Loucy (cell line): Measurements from ENCODE around the gene YIF1A.
A peak's percentile ranks its signal among the peaks of the same experiment; 100 is the strongest.
"Not testable (repeated sequence)": the region's sequence is repeated elsewhere in the genome, so short reads cannot be mapped to it uniquely, and the experiment has no call there.

Source experiments
- H2AFZ ChIP-seq: fragments of 200-600 bp; sonication (generic); 2 replicates; pipeline ENCODE4 v1.6.0; 2016; ENCODE audit warnings: antibody characterized with exemption, mild to moderate bottlenecking, low read length, moderate library complexity
- H3F3A ChIP-seq: fragments of 200-600 bp; 2 replicates; pipeline ENCODE4 v1.6.0; 2016; ENCODE audit warnings: antibody characterized with exemption, low read depth, mild to moderate bottlenecking
- H3K27me3 ChIP-seq: fragments of 200-600 bp; sonication (generic); 2 replicates; pipeline ENCODE4 v1.6.1; 2014; ENCODE audit warnings: low read length, mild to moderate bottlenecking; ENCODE audit not compliant: insufficient read depth, poor library complexity, severe bottlenecking
- H3K36me3 ChIP-seq: fragments of 200-600 bp; sonication (generic); 2 replicates; pipeline ENCODE4 v1.6.1; 2016; ENCODE audit warnings: low read length; ENCODE audit not compliant: insufficient read depth
- H3K4me1 ChIP-seq: fragments of 200-600 bp; sonication (generic); 2 replicates; pipeline ENCODE4 v1.5.1; 2014; ENCODE audit warnings: low read length, mild to moderate bottlenecking; ENCODE audit not compliant: insufficient read depth, poor library complexity, severe bottlenecking
- H3K4me2 ChIP-seq: fragments of 200-600 bp; sonication (generic); 2 replicates; pipeline ENCODE4 v1.6.0; 2014; ENCODE audit warnings: antibody characterized with exemption, low read length, low read depth, mild to moderate bottlenecking; ENCODE audit not compliant: poor library complexity, severe bottlenecking
- H3K4me3 ChIP-seq: fragments of 200-600 bp; sonication (generic); 2 replicates; pipeline ENCODE4 v1.5.1; 2014; ENCODE audit warnings: low read length, mild to moderate bottlenecking, mixed read lengths; ENCODE audit not compliant: poor library complexity, severe bottlenecking
- H3K79me2 ChIP-seq: fragments of 200-600 bp; sonication (generic); 2 replicates; pipeline ENCODE4 v1.6.1; 2014; ENCODE audit warnings: low read length; ENCODE audit not compliant: insufficient read depth
- H3K9ac ChIP-seq: fragments of 200-600 bp; sonication (generic); 2 replicates; pipeline ENCODE4 v1.6.0; 2014; ENCODE audit warnings: mild to moderate bottlenecking, low read depth, low read length, moderate library complexity; ENCODE audit not compliant: poor library complexity, severe bottlenecking
- H3K9me2 ChIP-seq: fragments of 200-600 bp; sonication (generic); replicated peaks from 2 replicates; pipeline ENCODE4 v1.6.1; 2016; ENCODE audit warnings: low read depth, low read length, mixed read lengths
- H3K9me3 ChIP-seq: fragments of 200-600 bp; sonication (generic); 2 replicates; pipeline ENCODE4 v1.6.1; 2014; ENCODE audit warnings: mild to moderate bottlenecking, antibody characterized with exemption, low read length, low read depth; ENCODE audit not compliant: insufficient read depth
- H4K20me1 ChIP-seq: fragments of 200-600 bp; sonication (generic); 2 replicates; pipeline ENCODE4 v1.6.0; 2014; ENCODE audit warnings: antibody characterized with exemption, low read length, mild to moderate bottlenecking; ENCODE audit not compliant: insufficient read depth, poor library complexity, severe bottlenecking
- CTCF ChIP-seq: fragments of 200-600 bp; sonication (generic); conservative IDR thresholded peaks from 2 replicates; pipeline ENCODE4 v1.5.1; 2014; ENCODE audit warnings: mild to moderate bottlenecking, antibody characterized with exemption, low read length
- EZH2phosphoT487 ChIP-seq: fragments of 200-600 bp; IDR thresholded peaks from 2 replicates; pipeline ENCODE4 v1.6.1; 2018; ENCODE audit warnings: antibody characterized with exemption, mild to moderate bottlenecking, moderate library complexity, borderline replicate concordance

Gene YIF1A

DNA sequence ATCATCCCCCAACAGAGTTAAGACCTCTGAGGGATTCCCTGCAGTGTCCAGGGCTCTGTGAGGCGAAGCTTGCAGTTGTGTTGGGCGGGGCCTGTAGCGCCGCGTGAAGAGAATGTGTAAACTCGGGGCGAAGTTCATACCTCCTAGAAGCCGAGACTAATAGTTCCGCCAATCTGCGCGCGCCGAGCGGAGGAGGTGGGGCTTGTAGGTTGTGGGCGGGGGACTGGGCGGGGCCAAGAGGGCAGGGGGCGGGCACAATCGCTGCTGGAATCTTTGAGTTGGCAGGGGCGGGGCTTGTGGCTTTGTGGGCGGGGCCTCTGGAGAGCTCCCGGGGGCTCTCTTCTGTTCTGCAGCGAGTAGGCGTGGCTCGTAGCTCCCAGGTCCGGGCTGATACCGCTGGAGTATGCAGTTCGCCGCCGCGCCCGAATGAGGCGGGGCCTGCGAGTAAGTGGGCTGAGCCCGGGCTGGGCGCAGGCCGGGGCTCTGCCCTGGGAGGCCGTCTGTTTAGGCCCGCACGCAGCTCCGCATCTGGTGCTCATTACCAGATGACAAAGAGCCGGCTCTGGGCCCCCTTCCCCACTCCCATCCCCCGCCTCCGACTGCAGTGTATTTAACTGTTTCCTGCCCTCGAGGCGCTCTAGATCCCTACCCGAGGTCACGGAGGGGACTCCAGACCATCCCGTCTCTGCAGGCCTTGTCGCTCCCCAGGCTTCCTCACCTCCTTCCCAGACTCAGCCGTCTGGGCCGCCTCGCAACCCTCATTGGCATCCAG lies 23.8 kb upstream of the YIF1A start:
- Histone ChIP-seq H4K20me1 (no peaks in the 10 kb centered on the region), H3K9ac (peak overlapping the region; percentile 62), H3K79me2 (no peaks in the 10 kb centered on the region), H3K4me3 (peak overlapping the region; percentile 76), H3K27me3 (no peaks in the 10 kb centered on the region), H2AFZ (peak overlapping the region; percentile 92), H3K36me3 (no peaks in the 10 kb centered on the region), H3K9me3 (no peaks in the 10 kb centered on the region), H3K4me1 (peaks cover 26% of the 10 kb centered on the region), H3K4me2 (peak overlapping the region; percentile 79), H3F3A (no peaks in the 10 kb centered on the region), H3K9me2 (no peaks in the 10 kb centered on the region)
- TF ChIP-seq EZH2phosphoT487 = no peak
- TF ChIP-seq CTCF = no peak

- Histone ChIP-seq H3K4me3 (peak overlapping the region; percentile 76), H3K9ac (peak overlapping the region; percentile 52)
Observed at GRCh38 chr11:66311965-66312548, 23.1 kb upstream of the YIF1A start.

GRCh38 chr11:66311470-66311964 lies 22.6 kb upstream of the YIF1A start:
- Histone ChIP-seq H3K4me1 (peaks cover 18% of the 10 kb centered on the region), H3K79me2 (no peaks in the 10 kb centered on the region), H3K36me3 (no peaks in the 10 kb centered on the region), H3K9ac (peak overlapping the region; percentile 52), H3K4me3 (peak overlapping the region; percentile 76), H3K27me3 (no peaks in the 10 kb centered on the region), H3F3A (no peaks in the 10 kb centered on the region), H2AFZ (peak overlapping the region; percentile 92; the same call in 1 of the 2 replicates), H3K4me2 (peak overlapping the region; percentile 79), H3K9me3 (no peaks in the 10 kb centered on the region), H3K9me2 (no peaks in the 10 kb centered on the region), H4K20me1 (no peaks in the 10 kb centered on the region)
- TF ChIP-seq EZH2phosphoT487 (no peak), CTCF (no peak; the same call in 1 of the 2 replicates)

More at GRCh38 chr11:66311965-66312548, 23.1 kb upstream of the YIF1A start:
- TF ChIP-seq CTCF (peak; percentile 99), EZH2phosphoT487 (no peak)
- Histone ChIP-seq H3K36me3 (no peaks in the 10 kb centered on the region), H4K20me1 (no peaks in the 10 kb centered on the region), H3K9me2 (no peaks in the 10 kb centered on the region), H3F3A (no peaks in the 10 kb centered on the region), H3K4me2 (peak overlapping the region; percentile 79), H3K27me3 (no peaks in the 10 kb centered on the region), H3K79me2 (no peaks in the 10 kb centered on the region), H3K4me1 (peaks cover 19% of the 10 kb centered on the region), H2AFZ (peak overlapping the region; percentile 92), H3K9me3 (no peaks in the 10 kb centered on the region)

GRCh38 chr11:66310803-66311440 lies 22.0 kb upstream of the YIF1A start:
- H2AFZ ChIP-seq, H3K4me2 ChIP-seq, H3K79me2 ChIP-seq, H3K4me3 ChIP-seq, H3F3A ChIP-seq, H3K9ac ChIP-seq, H3K36me3 ChIP-seq, H3K9me3 ChIP-seq, H3K27me3 ChIP-seq, H3K9me2 ChIP-seq, H4K20me1 ChIP-seq: not testable (repeated sequence)
- H3K4me1 ChIP-seq = peaks cover 18% of the 10 kb centered on the region
